ENCODE measurements around the gene GORASP2. TPM values are rescaled to one million over a fixed set of nuclear protein-coding genes. Genes with fewer than 3 reads are reported as not detected.

The GORASP2 gene
- total and polyA plus RNA-seq, 2 donors from 2014 or later = 40.4 to 70.4 TPM

GRCh38 chr2:170882758-170883157 is 46.3 kb upstream of the GORASP2 start:
- Histone ChIP-seq H3K36me3 (ENCODE audit: control insufficient read depth in 2 of 3, insufficient read depth in 3 of 3, low read length in 3 of 3) (no peaks in the 10 kb centered on the region), H3K4me3 (ENCODE audit: low read length in 3 of 3) (no peak overlapping the region), H3K9me3 (ENCODE audit: control insufficient read depth in 2 of 3, insufficient read depth in 1 of 3, low read length in 3 of 3) (no peaks in the 10 kb centered on the region), H3K27ac (ENCODE audit: low read depth in 2 of 2, low read length in 2 of 2) (no peak overlapping the region), H3K9ac (ENCODE audit: low read length in 3 of 3) (no peak overlapping the region), H3K27me3 (ENCODE audit: control insufficient read depth, insufficient read depth, low read length) (no peaks in the 10 kb centered on the region), H3K4me1 (ENCODE audit: control insufficient read depth in 2 of 3, insufficient read depth in 2 of 3, low read depth in 1 of 3, low read length in 3 of 3) (no peaks in the 10 kb centered on the region)
- TF ChIP-seq, protein P1, sequence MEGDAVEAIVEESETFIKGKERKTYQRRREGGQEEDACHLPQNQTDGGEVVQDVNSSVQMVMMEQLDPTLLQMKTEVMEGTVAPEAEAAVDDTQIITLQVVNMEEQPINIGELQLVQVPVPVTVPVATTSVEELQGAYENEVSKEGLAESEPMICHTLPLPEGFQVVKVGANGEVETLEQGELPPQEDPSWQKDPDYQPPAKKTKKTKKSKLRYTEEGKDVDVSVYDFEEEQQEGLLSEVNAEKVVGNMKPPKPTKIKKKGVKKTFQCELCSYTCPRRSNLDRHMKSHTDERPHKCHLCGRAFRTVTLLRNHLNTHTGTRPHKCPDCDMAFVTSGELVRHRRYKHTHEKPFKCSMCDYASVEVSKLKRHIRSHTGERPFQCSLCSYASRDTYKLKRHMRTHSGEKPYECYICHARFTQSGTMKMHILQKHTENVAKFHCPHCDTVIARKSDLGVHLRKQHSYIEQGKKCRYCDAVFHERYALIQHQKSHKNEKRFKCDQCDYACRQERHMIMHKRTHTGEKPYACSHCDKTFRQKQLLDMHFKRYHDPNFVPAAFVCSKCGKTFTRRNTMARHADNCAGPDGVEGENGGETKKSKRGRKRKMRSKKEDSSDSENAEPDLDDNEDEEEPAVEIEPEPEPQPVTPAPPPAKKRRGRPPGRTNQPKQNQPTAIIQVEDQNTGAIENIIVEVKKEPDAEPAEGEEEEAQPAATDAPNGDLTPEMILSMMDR (IDR thresholded peaks at IDR 0.05; ENCODE audit: borderline replicate concordance, extremely low read depth, insufficient read depth) = no peak
- intact Hi-C loops (cut with DNase I) = no loop called here
- FAIRE-seq = no peak
- DNase-seq = no peak

DNA sequence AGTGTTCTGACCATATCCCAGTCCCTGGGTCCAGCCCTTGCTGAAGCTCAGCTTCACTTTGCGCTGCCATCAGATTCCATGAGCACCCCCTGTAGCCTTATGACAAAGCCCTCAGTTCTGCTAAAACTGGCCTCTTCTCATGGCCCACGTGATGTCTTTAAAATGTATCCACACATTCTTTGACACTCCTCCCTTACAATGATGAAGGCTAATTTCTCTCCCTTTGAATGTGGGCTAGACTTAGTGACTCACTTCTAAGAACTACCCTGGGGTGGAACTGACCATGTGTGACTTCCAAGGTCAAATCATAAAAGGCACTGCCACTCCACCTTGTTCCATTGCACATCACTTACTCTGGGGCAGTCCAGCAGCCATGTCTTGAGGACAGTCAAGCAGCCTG is 45.4 kb upstream of the GORASP2 start:
- TF ChIP-seq, protein P1 (IDR thresholded peaks at IDR 0.05; ENCODE audit: borderline replicate concordance, extremely low read depth, insufficient read depth) = no peak
- intact Hi-C loops (cut with DNase I) = no loop called here
- DNase-seq (no peak), FAIRE-seq (no peak)
- Histone ChIP-seq H3K27me3 (ENCODE audit: control insufficient read depth, insufficient read depth, low read length) (no peaks in the 10 kb centered on the region), H3K36me3 (ENCODE audit: control insufficient read depth in 2 of 3, insufficient read depth in 3 of 3, low read length in 3 of 3) (no peaks in the 10 kb centered on the region), H3K9me3 (ENCODE audit: control insufficient read depth in 2 of 3, insufficient read depth in 1 of 3, low read length in 3 of 3) (no peaks in the 10 kb centered on the region), H3K27ac (ENCODE audit: low read depth in 2 of 2, low read length in 2 of 2) (no peak overlapping the region), H3K4me1 (ENCODE audit: control insufficient read depth in 2 of 3, insufficient read depth in 2 of 3, low read depth in 1 of 3, low read length in 3 of 3) (no peaks in the 10 kb centered on the region), H3K4me3 (ENCODE audit: low read length in 3 of 3) (no peak overlapping the region), H3K9ac (ENCODE audit: low read length in 3 of 3) (no peak overlapping the region)

GRCh38 chr2:170885130-170885791 is 43.8 kb upstream of the GORASP2 start:
- no peaks in the 10 kb centered on the region for H3K9me3 ChIP-seq (ENCODE audit: control insufficient read depth in 2 of 3, insufficient read depth in 1 of 3, low read length in 3 of 3)
- no peaks in the 10 kb centered on the region for H3K27me3 ChIP-seq (ENCODE audit: control insufficient read depth, insufficient read depth, low read length)
- no peaks in the 10 kb centered on the region for H3K36me3 ChIP-seq (ENCODE audit: control insufficient read depth in 2 of 3, insufficient read depth in 3 of 3, low read length in 3 of 3)
- TF ChIP-seq, protein P1 (IDR thresholded peaks at IDR 0.05; ENCODE audit: borderline replicate concordance, extremely low read depth, insufficient read depth) = no peak
- DNase-seq (no peak), FAIRE-seq (no peak)
- no peak overlapping the region for H3K4me3 ChIP-seq (ENCODE audit: low read length in 3 of 3)
- intact Hi-C loops (cut with DNase I) = no loop called here
- H3K9ac ChIP-seq (ENCODE audit: low read length in 3 of 3) = no peak overlapping the region
- no peaks in the 10 kb centered on the region for H3K4me1 ChIP-seq (ENCODE audit: control insufficient read depth in 2 of 3, insufficient read depth in 2 of 3, low read depth in 1 of 3, low read length in 3 of 3)
- H3K27ac ChIP-seq (ENCODE audit: low read depth in 2 of 2, low read length in 2 of 2) = no peak overlapping the region

DNA sequence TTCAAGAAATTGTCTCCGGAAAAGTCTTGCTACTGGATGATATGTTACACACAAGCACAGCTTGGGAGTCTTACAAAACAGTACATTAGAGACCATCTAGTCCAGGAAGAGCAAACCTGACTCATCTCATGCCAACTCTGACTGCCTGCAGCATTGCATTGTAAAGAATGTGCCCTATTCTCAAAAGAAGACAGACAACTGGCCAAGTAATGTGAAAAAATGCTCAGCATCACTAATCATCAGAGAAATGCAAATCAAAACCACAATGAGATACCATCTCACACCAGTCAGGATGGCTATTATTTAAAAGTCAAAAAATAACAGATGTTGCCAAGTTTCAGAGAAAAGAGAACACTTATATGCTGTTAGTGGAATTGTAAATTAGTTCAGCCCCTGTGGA is 42.7 kb upstream of the GORASP2 start:
- Histone ChIP-seq H3K9me3 (ENCODE audit: control insufficient read depth in 2 of 3, insufficient read depth in 1 of 3, low read length in 3 of 3) (no peaks in the 10 kb centered on the region), H3K36me3 (ENCODE audit: control insufficient read depth in 2 of 3, insufficient read depth in 3 of 3, low read length in 3 of 3) (no peaks in the 10 kb centered on the region), H3K27ac (ENCODE audit: low read depth in 2 of 2, low read length in 2 of 2) (no peak overlapping the region), H3K27me3 (ENCODE audit: control insufficient read depth, insufficient read depth, low read length) (no peaks in the 10 kb centered on the region), H3K4me3 (ENCODE audit: low read length in 3 of 3) (no peak overlapping the region), H3K4me1 (ENCODE audit: control insufficient read depth in 2 of 3, insufficient read depth in 2 of 3, low read depth in 1 of 3, low read length in 3 of 3) (no peaks in the 10 kb centered on the region), H3K9ac (ENCODE audit: low read length in 3 of 3) (no peak overlapping the region)
- DNase-seq (no peak), FAIRE-seq (no peak)
- TF ChIP-seq, protein P1 (IDR thresholded peaks at IDR 0.05; ENCODE audit: borderline replicate concordance, extremely low read depth, insufficient read depth) = no peak
- intact Hi-C loops (cut with DNase I) = no loop called here

All from kidney (tissue), 14 donors.